Measurements from ENCODE around the gene TRIOBP.

TRIOBP gene

DNA sequence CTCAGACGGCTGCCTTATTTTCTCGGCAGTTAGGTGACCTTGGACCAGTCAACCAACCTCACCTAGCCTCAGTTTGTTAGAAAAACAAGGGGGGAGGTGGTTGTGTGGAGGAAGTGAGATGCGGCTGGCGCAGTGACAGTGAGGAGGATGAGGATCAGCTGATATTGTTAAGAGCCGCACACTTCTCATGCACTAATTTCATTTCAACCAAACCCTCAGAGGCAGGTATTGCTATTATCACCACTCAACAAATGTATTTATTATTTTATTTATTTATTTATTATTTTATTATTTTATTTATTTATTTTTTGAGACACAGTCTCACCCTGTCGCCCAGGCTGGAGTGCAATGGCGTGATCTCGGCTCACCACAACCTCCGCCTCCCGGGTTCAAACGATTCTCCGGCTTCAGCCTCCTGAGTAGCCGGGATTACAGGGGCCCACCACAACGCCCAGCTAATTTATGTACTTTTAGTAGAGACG, 19.3 kb upstream of the TRIOBP start:
- Histone ChIP-seq H3K27me3 (replicated peaks; ENCODE audit: control insufficient read depth, insufficient read depth, low read length) (no peaks in the 10 kb centered on the region), H3K36me3 (ENCODE audit: control insufficient read depth, insufficient read depth, low read length) (peaks cover 10% of the 10 kb centered on the region), H3K4me3 (replicated peaks; ENCODE audit: low read depth, low read length) (peak overlapping the region; percentile 84)
- no peak for DNase-seq (ENCODE audit: extremely low read depth, insufficient read length)
- TF ChIP-seq, protein P1, sequence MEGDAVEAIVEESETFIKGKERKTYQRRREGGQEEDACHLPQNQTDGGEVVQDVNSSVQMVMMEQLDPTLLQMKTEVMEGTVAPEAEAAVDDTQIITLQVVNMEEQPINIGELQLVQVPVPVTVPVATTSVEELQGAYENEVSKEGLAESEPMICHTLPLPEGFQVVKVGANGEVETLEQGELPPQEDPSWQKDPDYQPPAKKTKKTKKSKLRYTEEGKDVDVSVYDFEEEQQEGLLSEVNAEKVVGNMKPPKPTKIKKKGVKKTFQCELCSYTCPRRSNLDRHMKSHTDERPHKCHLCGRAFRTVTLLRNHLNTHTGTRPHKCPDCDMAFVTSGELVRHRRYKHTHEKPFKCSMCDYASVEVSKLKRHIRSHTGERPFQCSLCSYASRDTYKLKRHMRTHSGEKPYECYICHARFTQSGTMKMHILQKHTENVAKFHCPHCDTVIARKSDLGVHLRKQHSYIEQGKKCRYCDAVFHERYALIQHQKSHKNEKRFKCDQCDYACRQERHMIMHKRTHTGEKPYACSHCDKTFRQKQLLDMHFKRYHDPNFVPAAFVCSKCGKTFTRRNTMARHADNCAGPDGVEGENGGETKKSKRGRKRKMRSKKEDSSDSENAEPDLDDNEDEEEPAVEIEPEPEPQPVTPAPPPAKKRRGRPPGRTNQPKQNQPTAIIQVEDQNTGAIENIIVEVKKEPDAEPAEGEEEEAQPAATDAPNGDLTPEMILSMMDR (IDR thresholded peaks at IDR 0.05; ENCODE audit: insufficient read depth, low read length, poor library complexity, severe bottlenecking), result no peak

DNA sequence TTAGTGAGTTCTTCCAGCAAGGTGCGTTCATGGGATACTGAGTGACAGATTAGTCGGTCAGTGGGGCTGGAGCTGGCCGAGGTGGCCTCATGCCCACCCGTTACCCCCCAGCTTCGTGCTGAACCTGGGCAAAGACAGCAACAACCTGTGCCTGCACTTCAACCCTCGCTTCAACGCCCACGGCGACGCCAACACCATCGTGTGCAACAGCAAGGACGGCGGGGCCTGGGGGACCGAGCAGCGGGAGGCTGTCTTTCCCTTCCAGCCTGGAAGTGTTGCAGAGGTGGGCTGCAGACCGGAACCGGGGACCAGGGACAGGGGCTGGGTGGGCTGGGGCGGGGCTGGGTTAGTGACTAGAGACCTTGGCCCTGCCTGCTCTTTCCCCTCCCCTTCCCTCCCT, 18.5 kb upstream of the TRIOBP start:
- peaks cover 10% of the 10 kb centered on the region for H3K36me3 ChIP-seq (ENCODE audit: control insufficient read depth, insufficient read depth, low read length)
- TF ChIP-seq, protein P1 (IDR thresholded peaks at IDR 0.05; ENCODE audit: insufficient read depth, low read length, poor library complexity, severe bottlenecking), result no peak
- H3K4me3 ChIP-seq (replicated peaks; ENCODE audit: low read depth, low read length), result no peak overlapping the region

DNA sequence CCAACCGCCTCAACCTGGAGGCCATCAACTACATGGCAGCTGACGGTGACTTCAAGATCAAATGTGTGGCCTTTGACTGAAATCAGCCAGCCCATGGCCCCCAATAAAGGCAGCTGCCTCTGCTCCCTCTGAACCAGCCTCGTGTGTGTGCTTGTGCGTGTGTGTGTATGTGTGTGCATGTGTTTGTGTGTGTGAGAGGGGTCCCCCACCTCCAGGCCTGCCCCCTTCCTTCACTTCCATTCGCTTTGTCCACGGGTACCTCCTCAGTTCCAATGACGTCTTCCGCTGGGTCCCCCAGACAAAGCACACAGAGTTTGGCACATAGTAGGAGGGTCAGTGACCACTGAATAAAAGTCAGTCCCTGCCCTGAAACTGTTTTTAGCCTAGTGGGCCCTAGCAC, 17.2 kb upstream of the TRIOBP start:
- TF ChIP-seq, protein P1 (IDR thresholded peaks at IDR 0.05; ENCODE audit: insufficient read depth, low read length, poor library complexity, severe bottlenecking), result no peak
- no peaks in the 10 kb centered on the region for H3K27me3 ChIP-seq (replicated peaks; ENCODE audit: control insufficient read depth, insufficient read depth, low read length)
- no peak overlapping the region for H3K4me3 ChIP-seq (replicated peaks; ENCODE audit: low read depth, low read length)
- no peak for DNase-seq (ENCODE audit: extremely low read depth, insufficient read length)
- H3K36me3 ChIP-seq (ENCODE audit: control insufficient read depth, insufficient read depth, low read length), result peaks cover 10% of the 10 kb centered on the region

More for the DNA sequence above, 18.5 kb upstream of the TRIOBP start:
- H3K27me3 ChIP-seq (replicated peaks; ENCODE audit: control insufficient read depth, insufficient read depth, low read length), result no peaks in the 10 kb centered on the region
- DNase-seq (ENCODE audit: extremely low read depth, insufficient read length), result no peak

DNA sequence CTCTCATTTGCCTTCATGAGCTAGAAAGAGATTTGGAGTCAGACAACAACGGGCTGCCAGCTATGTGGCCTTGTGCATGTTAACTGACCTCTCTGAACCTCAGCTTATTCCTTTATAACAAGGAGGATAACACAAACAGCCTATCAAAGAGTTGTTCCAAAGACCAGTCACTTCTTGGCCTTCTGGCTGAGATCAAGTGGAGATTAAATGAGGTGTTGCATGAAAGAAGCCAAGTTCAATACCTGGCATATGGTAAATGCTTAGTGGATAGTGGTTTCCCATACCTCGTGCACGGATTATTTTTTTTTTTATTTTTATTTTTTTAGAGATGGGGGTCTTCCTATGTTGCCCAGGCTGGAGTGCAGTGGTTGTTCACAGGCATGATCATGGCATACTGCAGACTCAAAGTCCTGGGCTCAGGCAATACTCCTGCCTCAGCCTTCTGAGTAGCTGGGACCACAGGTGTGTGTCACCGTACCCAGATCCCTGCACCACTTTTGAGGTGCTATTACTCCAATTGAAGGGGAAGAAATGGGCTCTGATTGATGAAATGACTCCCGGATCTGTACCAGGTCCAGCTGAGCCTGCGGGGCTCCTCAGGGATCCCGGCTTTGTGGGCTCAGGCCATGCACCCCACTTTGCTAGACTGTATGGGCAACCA, 16.5 kb upstream of the TRIOBP start:
- Histone ChIP-seq H3K27me3 (replicated peaks; ENCODE audit: control insufficient read depth, insufficient read depth, low read length) (no peaks in the 10 kb centered on the region), H3K36me3 (ENCODE audit: control insufficient read depth, insufficient read depth, low read length) (peaks cover 10% of the 10 kb centered on the region), H3K4me3 (replicated peaks; ENCODE audit: low read depth, low read length) (no peak overlapping the region)
- TF ChIP-seq, protein P1 (IDR thresholded peaks at IDR 0.05; ENCODE audit: insufficient read depth, low read length, poor library complexity, severe bottlenecking), result no peak
- DNase-seq (ENCODE audit: extremely low read depth, insufficient read length), result no peak

DNA sequence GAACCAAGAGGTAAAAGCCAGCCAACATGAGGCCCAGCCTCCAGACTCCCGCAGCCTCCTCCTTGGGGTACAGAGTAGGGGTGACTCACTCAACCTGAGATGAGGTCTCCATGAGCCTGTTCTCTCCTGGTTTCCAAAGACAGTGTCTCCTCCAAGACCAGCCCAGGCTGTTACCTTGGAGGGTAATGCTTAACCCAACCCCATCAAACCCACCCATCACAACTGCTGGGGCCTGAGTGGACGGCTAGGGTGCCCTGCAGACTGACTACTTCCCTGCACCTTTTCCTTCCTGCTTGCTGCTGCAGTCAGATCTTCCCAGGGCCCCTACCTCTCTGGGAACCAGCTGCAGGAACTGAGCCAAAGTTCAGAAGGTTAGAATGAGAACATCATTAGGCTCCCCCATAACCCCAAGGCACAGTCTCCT, 15.8 kb upstream of the TRIOBP start:
- TF ChIP-seq, protein P1 (IDR thresholded peaks at IDR 0.05; ENCODE audit: insufficient read depth, low read length, poor library complexity, severe bottlenecking), result no peak
- DNase-seq (ENCODE audit: extremely low read depth, insufficient read length), result no peak
- Histone ChIP-seq H3K27me3 (replicated peaks; ENCODE audit: control insufficient read depth, insufficient read depth, low read length) (no peaks in the 10 kb centered on the region), H3K4me3 (replicated peaks; ENCODE audit: low read depth, low read length) (no peak overlapping the region), H3K36me3 (ENCODE audit: control insufficient read depth, insufficient read depth, low read length) (peaks cover 10% of the 10 kb centered on the region)

Data from GM06990 (cell line).